Right forelimb (tissue), 1 donor: Measurements from ENCODE around the gene TLR5.

ENCODE experiments used
- DNase-seq: peaks from one replicate; pipeline ENCODE4 v3.0.0-alpha.2; 2018

TLR5 gene

GRCh38 chr1:223059526-223059925, 83.5 kb downstream of the TLR5 start:
- DNase-seq: no peak
